Esophagus squamous epithelium (tissue), 5 donors: Measurements from ENCODE around the gene MAGEA10. TPM values are rescaled to one million over a fixed set of nuclear protein-coding genes. Genes with fewer than 3 reads are reported as not detected.
"Not testable (repeated sequence)": the region's sequence is repeated elsewhere in the genome, so short reads cannot be mapped to it uniquely, and the experiment has no call there.

Source experiments
- DNase-seq: peaks from one replicate; lab custom pipeline; 2025; lab: John Stamatoyannopoulos, UW
- H3K27ac ChIP-seq, 4 donors: fragments of 200-600 bp; sonication (generic); one replicate each; pipeline ENCODE4 v1.5.1; 2016 to 2019; ENCODE audit warnings: mild to moderate bottlenecking in 1 of 4
- H3K27me3 ChIP-seq, 4 donors: fragments of 200-600 bp; sonication (generic); 1 replicate in 3 of 4; 2 replicates in 1 of 4; pipeline versions ENCODE4 v1.5.1 to v1.6.0; 2017 to 2021; ENCODE audit warnings: antibody characterized with exemption in 1 of 4
- H3K36me3 ChIP-seq, 3 donors: fragments of 200-600 bp; sonication (generic); one replicate each; pipeline ENCODE4 v1.5.1; 2016 to 2019
- H3K4me1 ChIP-seq, 3 donors: fragments of 200-600 bp; sonication (generic); one replicate each; pipeline ENCODE4 v1.5.1; 2017 to 2019
- H3K4me3 ChIP-seq, 4 donors: fragments of 200-600 bp; sonication (generic); 1 replicate in 3 of 4; 2 replicates in 1 of 4; pipeline ENCODE4 v1.5.1; 2016 to 2019; ENCODE audit warnings: mild to moderate bottlenecking in 2 of 4, moderate library complexity in 1 of 4
- H3K9me3 ChIP-seq, 3 donors: fragments of 200-600 bp; sonication (generic); one replicate each; pipeline ENCODE4 v1.5.1; 2016 to 2019
- POLR2A ChIP-seq, 4 donors: fragments of 450-650 bp; IDR thresholded peaks; one replicate each; pipeline ENCODE4 v1.6.1; 2017; ENCODE audit warnings: antibody characterized with exemption in 4 of 4, mild to moderate bottlenecking in 4 of 4, moderate library complexity in 3 of 4
- WGBS, 2 donors: methylation state at CpG; one replicate each; pipeline ENCODE4 v1.1.5; 2018; 5-methylcytosine and 5-hydroxymethylcytosine counted together
- intact Hi-C: fragments of 100-400 bp; cut with DNase I; formaldehyde crosslinking; loops from one replicate; pipeline ENCODE4 v1.15.0; 2022
- total RNA-seq, 4 donors: library from RNA; depleted of rRNA; stranded (reverse); fragments of >200 nt; gene quantifications; one replicate each; pipeline ENCODE4 v1.1.0, GENCODE V29; 2016
- TF ChIP-seq, protein P1 (sequence below), 6 experiments: fragments of 450-650 bp in 4 of 6; fragments of 200-600 bp in 2 of 6; sonication (generic) in 2 of 6; IDR thresholded peaks; one replicate each; pipeline ENCODE4 v1.5.1; 2016 to 2019; ENCODE audit warnings: antibody characterized with exemption in 6 of 6, mild to moderate bottlenecking in 4 of 6, moderate library complexity in 4 of 6
- donor health status: DM: yes; HTN: yes; CAD: no.

MAGEA10 gene
- total RNA-seq, 4 donors from 2014 or later: not detected

DNA sequence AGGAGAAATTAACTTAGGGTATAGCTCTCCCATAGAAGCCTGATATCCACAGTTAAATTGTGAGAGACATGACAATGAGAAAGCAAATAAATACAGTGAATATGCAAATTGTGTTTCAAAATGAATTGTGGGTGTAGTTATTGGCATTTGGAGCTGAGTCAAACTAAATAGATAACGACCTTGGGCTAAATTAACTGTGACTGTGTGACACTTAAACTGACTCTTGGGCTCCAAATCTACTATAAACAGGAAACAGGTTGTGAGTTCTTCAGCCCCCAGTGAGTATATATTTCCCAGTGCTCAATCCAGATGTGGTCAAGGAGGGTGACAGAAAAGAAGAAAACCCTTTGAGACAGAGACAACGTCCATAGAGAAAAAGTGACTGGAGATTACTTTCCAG lies 11.3 kb upstream of the MAGEA10 start:
- H3K27ac ChIP-seq: no peak overlapping the region
- no peak overlapping the region for H3K4me3 ChIP-seq
- H3K4me1 ChIP-seq: no peaks in the 10 kb centered on the region
- no peak for TF ChIP-seq POLR2A (IDR thresholded peaks at IDR 0.05)
- TF ChIP-seq, protein P1, sequence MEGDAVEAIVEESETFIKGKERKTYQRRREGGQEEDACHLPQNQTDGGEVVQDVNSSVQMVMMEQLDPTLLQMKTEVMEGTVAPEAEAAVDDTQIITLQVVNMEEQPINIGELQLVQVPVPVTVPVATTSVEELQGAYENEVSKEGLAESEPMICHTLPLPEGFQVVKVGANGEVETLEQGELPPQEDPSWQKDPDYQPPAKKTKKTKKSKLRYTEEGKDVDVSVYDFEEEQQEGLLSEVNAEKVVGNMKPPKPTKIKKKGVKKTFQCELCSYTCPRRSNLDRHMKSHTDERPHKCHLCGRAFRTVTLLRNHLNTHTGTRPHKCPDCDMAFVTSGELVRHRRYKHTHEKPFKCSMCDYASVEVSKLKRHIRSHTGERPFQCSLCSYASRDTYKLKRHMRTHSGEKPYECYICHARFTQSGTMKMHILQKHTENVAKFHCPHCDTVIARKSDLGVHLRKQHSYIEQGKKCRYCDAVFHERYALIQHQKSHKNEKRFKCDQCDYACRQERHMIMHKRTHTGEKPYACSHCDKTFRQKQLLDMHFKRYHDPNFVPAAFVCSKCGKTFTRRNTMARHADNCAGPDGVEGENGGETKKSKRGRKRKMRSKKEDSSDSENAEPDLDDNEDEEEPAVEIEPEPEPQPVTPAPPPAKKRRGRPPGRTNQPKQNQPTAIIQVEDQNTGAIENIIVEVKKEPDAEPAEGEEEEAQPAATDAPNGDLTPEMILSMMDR (IDR thresholded peaks at IDR 0.05): no peak
- no peaks in the 10 kb centered on the region for H3K27me3 ChIP-seq
- no peaks in the 10 kb centered on the region for H3K9me3 ChIP-seq
- 18 to 27% methylated on average over 2 of the region's 2 CpGs for WGBS, 2 donors
- no peak for DNase-seq
- intact Hi-C loops: no loop called here
- no peaks in the 10 kb centered on the region for H3K36me3 ChIP-seq

DNA sequence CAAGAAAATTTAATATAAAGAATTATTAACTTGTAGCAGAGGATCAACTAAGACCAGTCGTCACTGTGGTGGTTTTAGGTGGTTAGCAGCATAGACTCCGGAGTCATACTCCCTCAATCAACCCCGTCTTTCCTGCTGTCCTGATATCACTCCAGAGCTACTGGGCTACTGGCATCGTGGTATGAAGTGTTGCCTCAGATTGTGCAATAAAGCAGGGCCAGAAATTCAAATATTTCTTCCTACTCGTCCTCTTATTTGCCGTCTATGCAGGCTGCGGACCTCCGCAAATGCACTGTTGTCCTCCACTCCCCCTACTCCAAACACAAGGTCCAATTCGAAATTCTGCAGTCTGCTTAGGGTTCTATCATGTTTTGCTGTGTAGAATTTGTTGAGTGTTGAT lies 1.2 kb upstream of the MAGEA10 start:
- TF ChIP-seq POLR2A (IDR thresholded peaks at IDR 0.05): no peak
- no peaks in the 10 kb centered on the region for H3K4me1 ChIP-seq

DNA sequence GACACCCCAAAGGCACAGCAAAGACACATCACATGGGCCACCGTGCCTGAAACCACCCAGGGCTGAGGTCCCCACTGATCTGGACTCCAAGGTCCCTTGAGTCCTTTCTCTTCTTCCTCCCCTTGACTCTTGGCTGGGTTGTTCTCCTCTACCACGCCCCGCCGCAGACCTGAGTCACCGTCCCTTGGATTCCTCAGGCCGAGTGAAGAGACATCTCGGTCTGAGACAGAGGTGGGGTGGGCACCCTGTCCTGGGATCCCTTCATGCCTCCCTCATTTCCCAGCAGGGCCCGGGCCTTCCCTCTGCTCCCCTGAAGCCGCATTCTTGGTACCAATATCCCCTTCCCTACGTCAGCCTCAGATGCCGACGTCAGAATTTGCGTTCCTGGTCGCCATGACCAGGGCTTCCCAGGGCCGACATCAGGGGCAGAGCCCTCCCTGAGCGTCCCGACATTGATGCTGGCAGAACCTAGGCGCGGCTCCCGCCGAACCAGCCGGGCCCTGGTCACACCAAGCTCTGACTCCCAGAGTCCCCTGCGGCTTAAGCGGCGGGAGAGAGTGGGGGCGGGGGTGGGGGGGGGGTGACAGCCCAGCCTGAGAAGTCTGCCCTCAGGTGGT lies 498 bp downstream of the MAGEA10 start:
- 97% methylated on average over 7 of the region's 26 CpGs; no CpG with 5 or more reads in 1 of the 2 donors for WGBS, 2 donors
- intact Hi-C loops: no loop called here
- H3K27me3 ChIP-seq: no peaks in the 10 kb centered on the region
- DNase-seq: no peak
- no peak overlapping the region for H3K27ac ChIP-seq
- H3K4me3 ChIP-seq: no peak overlapping the region
- no peaks in the 10 kb centered on the region for H3K9me3 ChIP-seq
- no peaks in the 10 kb centered on the region for H3K36me3 ChIP-seq
- no peaks in the 10 kb centered on the region for H3K4me1 ChIP-seq
- TF ChIP-seq, protein P1 (IDR thresholded peaks at IDR 0.05): no peak
- no peak for TF ChIP-seq POLR2A (IDR thresholded peaks at IDR 0.05)

More for the DNA sequence above, 1.2 kb upstream of the MAGEA10 start:
- no peak for DNase-seq
- 67 to 85% methylated on average over 6 to 9 of the region's 9 CpGs for WGBS, 2 donors
- no peaks in the 10 kb centered on the region for H3K27me3 ChIP-seq
- no peak overlapping the region for H3K4me3 ChIP-seq
- intact Hi-C loops: no loop called here
- H3K27ac ChIP-seq: no peak overlapping the region
- no peaks in the 10 kb centered on the region for H3K36me3 ChIP-seq
- no peaks in the 10 kb centered on the region for H3K9me3 ChIP-seq

DNA sequence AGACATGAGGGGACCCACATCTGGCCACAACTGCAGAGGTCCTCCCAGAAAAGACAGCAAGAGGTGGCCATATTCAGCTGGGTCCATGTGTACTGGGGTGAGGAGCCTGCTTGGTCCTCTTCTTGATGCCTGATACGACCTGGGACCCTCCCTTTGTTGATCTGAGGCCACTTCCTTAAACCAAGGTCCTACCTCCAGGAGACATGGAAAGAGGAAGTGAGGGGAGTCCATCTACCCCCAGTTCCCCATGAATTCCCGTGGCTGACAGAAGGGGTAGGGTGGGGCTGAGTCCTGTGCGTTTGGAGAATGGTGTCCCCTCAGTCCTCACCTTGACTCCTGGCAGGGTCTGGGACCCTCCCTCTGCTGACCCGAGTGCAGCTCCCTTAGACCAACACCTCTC lies 2.1 kb downstream of the MAGEA10 start:
- 30% methylated on average over 3 of the region's 4 CpGs; no CpG with 5 or more reads in 1 of the 2 donors for WGBS, 2 donors
- Histone ChIP-seq H3K4me1 (no peaks in the 10 kb centered on the region), H3K9me3 (no peaks in the 10 kb centered on the region), H3K27ac (no peak overlapping the region), H3K36me3 (no peaks in the 10 kb centered on the region), H3K27me3 (no peaks in the 10 kb centered on the region), H3K4me3 (no peak overlapping the region)
- TF ChIP-seq, protein P1 (IDR thresholded peaks at IDR 0.05): no peak
- no peak for TF ChIP-seq POLR2A (IDR thresholded peaks at IDR 0.05)
- intact Hi-C loops: no loop called here
- no peak for DNase-seq

DNA sequence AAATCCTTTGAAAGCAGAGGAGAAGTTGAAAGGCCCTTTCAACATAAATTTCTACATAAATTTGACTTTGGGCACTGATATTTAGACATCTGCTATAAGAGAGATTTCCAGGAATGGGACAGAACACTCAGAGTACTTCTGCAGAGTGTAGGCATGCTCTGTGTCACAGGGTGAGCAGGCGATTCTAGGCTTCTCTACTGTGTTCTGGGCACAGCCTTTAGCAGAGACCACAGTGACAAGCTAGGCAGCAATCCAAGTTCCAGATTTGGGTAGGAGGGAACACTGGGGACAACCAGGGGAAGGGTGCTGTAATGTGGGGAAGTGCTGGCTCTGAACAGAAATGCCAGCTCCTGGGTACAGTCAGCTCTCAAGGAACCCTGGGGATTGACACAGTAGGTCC lies 6.9 kb downstream of the MAGEA10 start:
- no peaks in the 10 kb centered on the region for H3K4me1 ChIP-seq
- intact Hi-C loops: no loop called here
- no peak overlapping the region for H3K27ac ChIP-seq
- DNase-seq: no peak
- H3K36me3 ChIP-seq: no peaks in the 10 kb centered on the region
- H3K4me3 ChIP-seq: no peak overlapping the region
- WGBS, 2 donors: 57% methylated on average over 1 of the region's 1 CpG; no CpG with 5 or more reads in 1 of the 2 donors
- no peaks in the 10 kb centered on the region for H3K9me3 ChIP-seq
- no peak for TF ChIP-seq POLR2A (IDR thresholded peaks at IDR 0.05)
- TF ChIP-seq, protein P1 (IDR thresholded peaks at IDR 0.05): no peak
- H3K27me3 ChIP-seq: no peaks in the 10 kb centered on the region

DNA sequence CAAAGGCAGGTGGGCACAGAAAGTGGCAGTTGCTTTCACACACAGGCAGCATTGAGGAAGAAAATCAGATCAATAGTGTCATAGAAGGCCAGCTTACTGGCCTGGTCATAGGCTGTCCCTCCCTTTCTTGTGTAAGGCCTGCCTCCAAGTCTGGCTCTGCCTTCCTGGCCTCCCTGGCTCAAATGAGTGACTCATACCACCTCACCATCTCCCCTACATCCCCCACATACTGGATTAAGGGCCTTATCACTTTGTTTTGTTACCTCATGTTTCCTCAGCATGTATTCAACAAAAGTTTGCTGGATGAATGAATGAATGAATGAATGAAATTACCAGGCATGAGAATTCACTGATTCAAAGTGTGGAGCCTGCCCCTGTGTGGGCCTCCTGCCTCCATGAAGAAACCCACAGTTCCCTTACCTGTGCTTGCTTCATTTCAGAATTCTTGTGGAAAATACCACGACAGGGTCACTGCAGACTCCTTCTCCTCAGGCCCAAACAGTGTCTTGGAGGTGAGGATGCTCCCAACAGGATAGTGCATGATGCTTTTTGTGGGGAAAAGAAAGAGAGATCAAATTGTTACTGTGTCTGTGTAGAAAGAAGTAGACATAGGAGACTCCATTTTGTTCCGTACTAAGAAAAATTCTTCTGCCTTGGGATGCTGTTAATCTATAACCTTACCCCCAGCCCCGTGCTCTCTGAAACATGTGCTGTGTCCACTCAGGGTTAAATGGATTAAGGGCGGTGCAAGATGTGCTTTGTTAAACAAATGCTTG lies 9.1 kb downstream of the MAGEA10 start:
- H3K4me3 ChIP-seq, H3K36me3 ChIP-seq, H3K27ac ChIP-seq, H3K4me1 ChIP-seq, DNase-seq, intact Hi-C loops, H3K9me3 ChIP-seq, H3K27me3 ChIP-seq: not testable (repeated sequence)
- 70 to 75% methylated on average over 2 to 4 of the region's 4 CpGs for WGBS, 2 donors
